A673 (cell line): ENCODE data around the gene IL10RB.

Source experiments
- CTCF ChIP-seq: fragments of 300-800, 200-600 bp; sonication (generic); conservative IDR thresholded peaks from 2 replicates; pipeline ENCODE4 v1.5.1; 2017; ENCODE audit warnings: low read depth, mild to moderate bottlenecking, antibody characterized with exemption, low read length, moderate library complexity, mixed read lengths
- EZH2 ChIP-seq: fragments of 200-600 bp; sonication (generic); IDR thresholded peaks from 2 replicates; pipeline ENCODE4 v1.6.1; 2017; ENCODE audit warnings: borderline replicate concordance, low read depth, mild to moderate bottlenecking, mixed read lengths, antibody characterized with exemption, low read length; ENCODE audit not compliant: poor library complexity, severe bottlenecking

GRCh38 chr21:33254766-33255165, 11.4 kb upstream of the IL10RB start:
- TF ChIP-seq EZH2 (no peak), CTCF (no peak)
